ENCODE results near the gene SHH. TPM values are rescaled to one million over a fixed set of nuclear protein-coding genes. Genes with fewer than 3 reads are reported as not detected.

Gene SHH
- total and polyA plus RNA-seq, 2 of the 4 experiments (the other 2 are of a cell fraction), result under 0.01 to 0.03 TPM

- Histone ChIP-seq H3K4me3 (ENCODE audit: insufficient read depth, low read depth, low read length) (no peak overlapping the region), H3K23ac (ENCODE audit: low read depth, low read length) (no peak overlapping the region), H2BK120ac (ENCODE audit: low read depth, low read length) (no peak overlapping the region), H2AK5ac (ENCODE audit: low read depth, low read length) (no peak overlapping the region), H3K14ac (replicated peaks; ENCODE audit: low read depth, low read length) (no peak overlapping the region), H3K79me1 (ENCODE audit: low read depth in 1 of 2, low read length in 2 of 2) (no peaks in the 10 kb centered on the region), H2BK5ac (ENCODE audit: low read depth, low read length, poor library complexity, severe bottlenecking) (no peak overlapping the region), H3K9me3 (ENCODE audit: control insufficient read depth, insufficient read depth, low read length) (peaks cover 17% of the 10 kb centered on the region; the same call in 1 of the 2 replicates), H3K9me1 (ENCODE audit: insufficient read depth, low read length) (no peaks in the 10 kb centered on the region), H2AFZ (replicated peaks; ENCODE audit: low read length, poor library complexity) (no peak overlapping the region), H3K27ac (ENCODE audit: insufficient read depth, low read length) (no peak overlapping the region), H3K4me2 (ENCODE audit: low read depth, low read length) (no peak overlapping the region), H3K4me1 (ENCODE audit: control insufficient read depth, insufficient read depth, low read length) (no peaks in the 10 kb centered on the region), H3K27me3 (ENCODE audit: control insufficient read depth, insufficient read depth, low read length) (peaks cover 1% of the 10 kb centered on the region; the same call in 1 of the 2 replicates), H3K56ac (ENCODE audit: extremely low read depth, insufficient read depth, low read length) (no peak overlapping the region), H3K9ac (ENCODE audit: low read depth, low read length) (no peak overlapping the region), H3K4ac (ENCODE audit: low read depth, low read length) (no peak overlapping the region), H2BK15ac (ENCODE audit: low read depth, low read length) (no peak overlapping the region), H4K5ac (ENCODE audit: low read depth, low read length) (no peak overlapping the region), H3K36me3 (ENCODE audit: control insufficient read depth, insufficient read depth, low read length) (no peaks in the 10 kb centered on the region), H3K18ac (ENCODE audit: low read depth, low read length) (no peak overlapping the region), H4K20me1 (ENCODE audit: insufficient read depth, low read length) (no peaks in the 10 kb centered on the region), H2BK20ac (ENCODE audit: low read depth, low read length) (no peak overlapping the region), H2AK9ac (replicated peaks; ENCODE audit: low read depth, low read length, poor library complexity) (no peak overlapping the region), H4K91ac (ENCODE audit: insufficient read depth, low read depth, low read length) (no peak overlapping the region), H4K8ac (ENCODE audit: low read depth in 2 of 2, low read length in 2 of 2) (no peak overlapping the region)
- in situ Hi-C loops (cut with MboI; ENCODE audit: low sequenced_read_pairs) (no loop called here), intact Hi-C loops (cut with micrococcal nuclease) (no loop called here), dilution Hi-C loops (cut with HindIII; ENCODE audit: low sequenced_read_pairs, unreplicated experiment) (no loop called here)
- CTCF ChIA-PET, result no interaction called here
- 80% methylated on average over 1 of the region's 14 CpGs; no CpG with 5 or more reads in 1 of the 2 experiments for WGBS, 2 experiments (ENCODE audit: extremely low coverage in 2 of 2, insufficient read length in 1 of 2)
- no TSS peak for BruUV-seq (replicated peaks)
- no peak for DNase-seq
- no peak for ATAC-seq (ENCODE audit: low read depth)
- no peak for TF ChIP-seq FOS (IDR thresholded peaks at IDR 0.05; ENCODE audit: low read depth, low read length)
- TF ChIP-seq CHD1 (IDR thresholded peaks at IDR 0.05; ENCODE audit: low read depth, low read length), result no peak
- TF ChIP-seq SMC3 (IDR thresholded peaks at IDR 0.05; ENCODE audit: low read depth, low read length), result no peak
- TF ChIP-seq ELK1 (IDR thresholded peaks at IDR 0.05; ENCODE audit: borderline replicate concordance, low read depth, low read length), result no peak
- TF ChIP-seq MAZ (IDR thresholded peaks at IDR 0.05; ENCODE audit: borderline replicate concordance, low read depth, low read length), result no peak
- TF ChIP-seq NFE2L2 (IDR thresholded peaks at IDR 0.05; ENCODE audit: low read depth, low read length), result no peak
- TF ChIP-seq RCOR1 (IDR thresholded peaks at IDR 0.05; ENCODE audit: insufficient replicate concordance, low read length), result no peak
- TF ChIP-seq MXI1 (IDR thresholded peaks at IDR 0.05; ENCODE audit: borderline replicate concordance, low read depth, low read length), result no peak
- TF ChIP-seq RFX5 (IDR thresholded peaks at IDR 0.05; ENCODE audit: low read depth, low read length), result no peak
- no peak for TF ChIP-seq USF2 (IDR thresholded peaks at IDR 0.05; ENCODE audit: low read depth, low read length)
- TF ChIP-seq CEBPB (IDR thresholded peaks at IDR 0.05; ENCODE audit: low read depth, low read length), result no peak
- TF ChIP-seq BHLHE40 (IDR thresholded peaks at IDR 0.05; ENCODE audit: low read depth, low read length), result no peak
- TF ChIP-seq CTCF (conservative IDR thresholded peaks at IDR 0.05; ENCODE audit: low read depth, low read length), result no peak
- TF ChIP-seq MAFK (IDR thresholded peaks at IDR 0.05; ENCODE audit: low read depth, low read length), result no peak
- no peak for TF ChIP-seq RAD21 (IDR thresholded peaks at IDR 0.05; ENCODE audit: low read length)
- TF ChIP-seq POLR2A (IDR thresholded peaks at IDR 0.05; ENCODE audit: low read depth, low read length), result no peak
- POLR2A ChIA-PET (ENCODE audit: unreplicated experiment), result no interaction called here
Measured at GRCh38 chr7:155845226-155845625, 33.0 kb upstream of the SHH start.
